Islet precursor cell (in vitro differentiated cells): Measurements from ENCODE around the gene DNMT3A.

ENCODE experiments used
- DNase-seq: peaks from one replicate; pipeline ENCODE4 v3.0.0-alpha.2; 2018

The DNMT3A gene

DNA sequence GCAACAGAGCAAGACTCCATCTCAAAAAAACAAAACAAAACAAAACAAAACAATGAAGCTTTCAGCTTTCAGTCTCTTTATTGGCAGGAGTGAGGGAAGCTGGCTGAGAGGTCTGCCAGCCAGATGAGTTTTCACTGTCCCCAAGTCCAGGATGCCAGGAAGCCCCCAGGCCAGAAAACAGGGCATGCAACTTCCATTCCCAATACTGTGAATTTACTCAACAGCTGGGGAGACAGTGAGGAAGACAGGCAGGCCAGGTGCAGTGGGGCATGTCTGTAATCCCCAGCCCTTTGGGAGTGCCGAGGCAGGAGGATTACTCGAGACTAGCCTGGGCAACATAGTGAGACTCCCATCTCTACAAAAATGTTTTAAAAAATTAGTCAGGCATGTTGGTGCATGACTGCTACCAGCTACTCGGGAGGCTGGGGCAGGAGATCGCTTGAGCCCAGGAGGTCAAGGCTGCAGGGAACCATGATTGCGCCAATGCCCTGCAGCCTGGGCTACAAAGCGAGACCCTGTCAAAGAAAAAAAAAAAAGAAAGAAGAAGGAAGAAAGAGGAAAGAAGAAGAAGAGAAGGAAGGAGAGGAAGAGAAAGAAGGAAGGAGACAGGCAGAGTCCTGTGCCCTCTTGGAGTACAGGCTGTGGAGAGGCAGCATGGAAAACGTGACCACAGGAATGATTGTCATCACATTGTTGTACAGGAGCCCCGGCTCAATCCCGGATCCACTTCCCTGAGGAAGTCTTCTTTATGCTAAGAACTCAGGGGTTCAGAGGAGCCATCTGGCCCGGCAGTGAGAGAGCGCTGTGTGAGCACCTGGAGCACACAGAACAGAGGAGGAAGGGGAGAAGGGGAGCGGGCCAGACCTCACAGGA is 144.2 kb downstream of the DNMT3A start:
- DNase-seq, result peak; percentile 77

DNA sequence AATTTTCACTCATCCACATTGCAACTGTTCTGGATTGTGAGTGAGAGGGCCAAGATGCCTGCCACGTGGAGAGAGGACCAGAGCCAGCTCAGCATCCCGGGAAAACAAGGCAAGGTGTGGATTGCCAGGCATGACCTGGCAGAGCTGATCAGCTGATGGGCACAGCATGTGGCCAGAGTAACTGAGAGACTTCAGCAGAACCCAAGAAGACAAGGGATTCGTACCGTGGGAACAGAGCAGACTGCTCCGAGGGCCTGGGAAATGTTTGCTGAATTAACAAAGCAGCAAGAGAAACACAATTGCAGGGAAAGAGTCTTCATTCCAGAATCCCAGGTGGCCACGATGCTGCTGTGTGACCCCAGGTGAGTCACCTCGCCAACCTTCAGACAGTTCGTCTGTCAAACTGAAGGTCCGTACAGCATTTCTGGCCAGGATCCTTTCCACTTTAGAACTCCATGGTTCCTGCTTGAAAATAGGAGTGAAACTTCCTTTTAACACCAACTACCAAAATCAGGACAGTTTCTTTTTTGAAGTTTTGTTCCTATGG is 147.1 kb downstream of the DNMT3A start:
- peak; percentile 68 for DNase-seq

DNA sequence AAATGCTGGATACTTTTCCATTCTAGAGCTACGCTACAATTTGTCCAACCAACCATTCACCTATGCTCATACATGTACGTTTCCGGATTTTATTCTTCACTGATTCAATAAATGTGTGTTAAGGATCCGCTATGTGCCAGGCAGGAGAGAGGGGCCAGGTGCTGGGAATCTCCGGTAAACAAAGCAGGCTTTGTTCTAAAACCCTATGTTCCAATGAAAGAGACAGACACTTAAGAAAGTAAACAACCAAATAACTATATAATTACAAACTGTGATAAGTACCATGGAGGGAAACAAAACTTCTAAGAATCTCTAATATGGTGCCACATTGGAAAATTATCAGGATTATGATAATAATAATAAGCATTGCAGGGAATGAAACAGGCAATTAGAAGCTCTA is 151.2 kb downstream of the DNMT3A start:
- peak; percentile 42 for DNase-seq

DNA sequence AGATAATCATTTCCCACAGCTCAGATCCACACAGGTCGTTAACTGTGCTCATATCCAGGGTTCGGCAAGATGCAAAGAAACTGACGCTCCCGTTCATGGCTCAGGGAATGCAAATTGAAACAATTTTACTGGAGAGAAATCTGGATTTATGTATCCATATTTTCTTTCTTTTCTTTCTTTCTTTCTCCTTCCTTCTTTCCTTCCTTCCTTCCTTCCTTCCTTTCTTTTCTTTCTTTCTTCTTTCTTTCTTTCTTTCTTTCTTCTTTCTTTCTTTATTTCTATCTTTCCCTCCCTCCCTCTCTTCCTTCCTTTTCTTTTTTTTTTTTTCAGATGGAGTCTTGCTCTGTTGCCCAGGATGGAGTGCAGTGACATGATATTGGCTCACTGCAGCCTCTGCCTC is 153.3 kb downstream of the DNMT3A start:
- no peak for DNase-seq

DNA sequence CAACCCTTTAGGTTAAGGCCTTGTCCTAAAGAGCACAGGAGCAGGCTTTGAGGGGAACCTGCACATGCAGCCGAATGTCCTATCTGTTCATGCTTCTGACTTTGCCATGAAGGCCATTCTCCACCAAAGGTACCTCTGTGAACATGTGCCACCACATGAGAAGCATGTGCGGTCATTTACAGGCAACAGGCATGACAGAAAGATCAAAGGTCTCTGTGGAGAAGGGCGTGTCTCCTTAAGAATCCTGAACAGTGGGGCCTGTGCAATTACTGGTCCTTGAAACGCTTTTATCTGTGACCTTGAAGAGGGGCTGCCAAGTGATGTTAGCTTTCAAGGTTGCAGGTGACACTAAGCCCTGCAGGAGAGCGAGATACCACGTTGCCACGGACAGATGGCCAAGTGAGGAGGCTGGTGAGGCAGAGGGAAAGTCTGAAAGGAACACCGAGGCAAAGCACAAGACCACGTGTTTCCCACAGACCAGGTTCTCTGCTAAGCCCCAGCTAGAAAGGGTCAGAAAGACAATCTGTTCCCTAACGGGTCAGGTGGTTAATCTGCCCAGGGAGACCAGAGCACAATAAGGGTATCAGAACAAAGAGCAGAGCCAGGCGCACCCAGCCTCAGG is 153.9 kb downstream of the DNMT3A start:
- no peak for DNase-seq

DNA sequence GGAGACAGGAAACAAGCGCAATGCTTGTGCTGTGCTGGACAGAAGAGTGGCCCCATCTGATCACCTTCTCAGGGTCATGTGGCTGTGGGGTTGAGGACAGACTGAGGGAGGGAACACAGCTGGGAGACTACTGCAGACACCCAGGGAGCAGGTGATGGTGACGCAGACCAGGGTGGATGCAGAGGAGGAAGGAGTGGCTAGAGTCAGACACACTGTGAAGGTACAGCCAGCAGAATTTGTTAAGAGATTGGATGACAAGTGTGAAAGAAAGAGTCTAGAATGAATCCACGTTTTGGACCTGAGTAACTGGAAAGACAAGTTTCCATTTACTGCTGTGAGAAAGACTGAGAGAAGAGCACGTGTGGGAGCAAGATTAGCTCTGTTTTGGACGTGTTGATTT is 157.5 kb downstream of the DNMT3A start:
- DNase-seq, result no peak

DNA sequence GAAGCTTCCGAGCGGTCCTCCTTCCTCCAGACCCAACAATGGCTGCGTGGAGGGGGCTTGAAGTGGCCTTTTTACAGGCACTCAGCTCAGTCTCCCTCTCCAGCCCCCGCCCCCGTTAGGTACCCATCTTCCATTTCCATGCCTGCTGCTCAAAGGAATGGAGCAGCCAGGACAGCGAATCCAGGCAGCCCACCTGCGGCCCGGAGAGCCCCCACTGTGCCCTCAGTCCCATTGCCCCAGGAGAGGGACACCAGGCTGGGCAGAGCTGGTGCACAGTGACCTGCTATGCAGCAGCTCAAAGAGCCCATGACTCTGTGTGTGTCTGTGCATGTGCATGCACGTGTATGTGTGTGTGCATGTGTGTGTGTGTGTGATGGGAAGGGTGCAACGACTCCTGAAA is 162.7 kb downstream of the DNMT3A start:
- DNase-seq, result no peak
